Vagina (tissue), 2 donors: Measurements from ENCODE around the gene MTMR2. TPM values are rescaled to one million over a fixed set of nuclear protein-coding genes. Genes with fewer than 3 reads are reported as not detected.
A peak's percentile ranks its signal among the peaks of the same experiment; 100 is the strongest.
"Not testable (repeated sequence)": the region's sequence is repeated elsewhere in the genome, so short reads cannot be mapped to it uniquely, and the experiment has no call there.

ENCODE experiments used
- DNase-seq, 2 donors: peaks; one replicate each; pipeline ENCODE4 v3.0.0-alpha.2; 2017; ENCODE audit errors: extremely low spot score in 2 of 2
- H3K27ac ChIP-seq: fragments of 200-600 bp; sonication (generic); one replicate; pipeline ENCODE4 v1.5.1; 2019
- H3K27me3 ChIP-seq: fragments of 200-600 bp; sonication (generic); one replicate; pipeline ENCODE4 v1.5.1; 2019
- H3K36me3 ChIP-seq, 2 donors: fragments of 200-600 bp; sonication (generic); one replicate each; pipeline ENCODE4 v1.5.1; 2017 to 2019
- H3K4me1 ChIP-seq: fragments of 200-600 bp; sonication (generic); one replicate; pipeline ENCODE4 v1.5.1; 2019
- H3K4me3 ChIP-seq, 2 donors: fragments of 200-600 bp; sonication (generic); 1 replicate in 1 of 2; 2 replicates in 1 of 2; pipeline ENCODE4 v1.5.1; 2016 to 2019
- H3K9me3 ChIP-seq: fragments of 200-600 bp; sonication (generic); one replicate; pipeline ENCODE4 v1.5.1; 2019
- POLR2A ChIP-seq, 2 donors: fragments of 450-650 bp; IDR thresholded peaks; one replicate each; pipeline ENCODE4 v1.6.1; 2017; ENCODE audit warnings: antibody characterized with exemption in 2 of 2, mild to moderate bottlenecking in 2 of 2, moderate library complexity in 2 of 2
- POLR2AphosphoS5 ChIP-seq, 2 donors: sonication (generic); formaldehyde crosslinking; IDR thresholded peaks; one replicate each; pipeline ENCODE4 v1.9.0; 2017; ENCODE audit warnings: antibody characterized with exemption in 2 of 2, mild to moderate bottlenecking in 2 of 2, low read depth in 1 of 2; ENCODE audit not compliant: insufficient read depth in 1 of 2
- intact Hi-C: fragments of 100-400 bp; cut with DNase I; formaldehyde crosslinking; loops from one replicate; pipeline ENCODE4 v1.15.1; 2023
- total RNA-seq: library from RNA; depleted of rRNA; stranded (reverse); fragments of >200 nt; gene quantifications from one replicate; pipeline ENCODE4 v1.2.3, GENCODE V29; 2016
- TF ChIP-seq, protein P1 (sequence below), 3 experiments: fragments of 450-650 bp in 2 of 3; fragments of 200-600 bp in 1 of 3; sonication (generic) in 1 of 3; IDR thresholded peaks; one replicate each; pipeline ENCODE4 v1.5.1; 2017 to 2019; ENCODE audit warnings: antibody characterized with exemption in 3 of 3, mild to moderate bottlenecking in 2 of 3, moderate library complexity in 2 of 3

Gene MTMR2
- total RNA-seq, 1 donor from 2014 or later, result 18.2 TPM

- TF ChIP-seq POLR2AphosphoS5 (IDR thresholded peaks at IDR 0.05; ENCODE audit: insufficient read depth in 1 of 2, low read depth in 1 of 2) (no peak), POLR2A (IDR thresholded peaks at IDR 0.05) (no peak)
- TF ChIP-seq, protein P1, sequence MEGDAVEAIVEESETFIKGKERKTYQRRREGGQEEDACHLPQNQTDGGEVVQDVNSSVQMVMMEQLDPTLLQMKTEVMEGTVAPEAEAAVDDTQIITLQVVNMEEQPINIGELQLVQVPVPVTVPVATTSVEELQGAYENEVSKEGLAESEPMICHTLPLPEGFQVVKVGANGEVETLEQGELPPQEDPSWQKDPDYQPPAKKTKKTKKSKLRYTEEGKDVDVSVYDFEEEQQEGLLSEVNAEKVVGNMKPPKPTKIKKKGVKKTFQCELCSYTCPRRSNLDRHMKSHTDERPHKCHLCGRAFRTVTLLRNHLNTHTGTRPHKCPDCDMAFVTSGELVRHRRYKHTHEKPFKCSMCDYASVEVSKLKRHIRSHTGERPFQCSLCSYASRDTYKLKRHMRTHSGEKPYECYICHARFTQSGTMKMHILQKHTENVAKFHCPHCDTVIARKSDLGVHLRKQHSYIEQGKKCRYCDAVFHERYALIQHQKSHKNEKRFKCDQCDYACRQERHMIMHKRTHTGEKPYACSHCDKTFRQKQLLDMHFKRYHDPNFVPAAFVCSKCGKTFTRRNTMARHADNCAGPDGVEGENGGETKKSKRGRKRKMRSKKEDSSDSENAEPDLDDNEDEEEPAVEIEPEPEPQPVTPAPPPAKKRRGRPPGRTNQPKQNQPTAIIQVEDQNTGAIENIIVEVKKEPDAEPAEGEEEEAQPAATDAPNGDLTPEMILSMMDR (IDR thresholded peaks at IDR 0.05), result no peak
- H3K27ac ChIP-seq, result peak overlapping the region; percentile 21
- no peaks in the 10 kb centered on the region for H3K9me3 ChIP-seq
- intact Hi-C loops, result no loop called here
- no peaks in the 10 kb centered on the region for H3K27me3 ChIP-seq
- no peak for DNase-seq
- peaks cover 5% of the 10 kb centered on the region for H3K4me1 ChIP-seq
- no peak overlapping the region for H3K4me3 ChIP-seq
- H3K36me3 ChIP-seq, result peaks cover 0 to 44% of the 10 kb centered on the region in 2 donors
These were observed 92.6 kb downstream of the MTMR2 start for GRCh38 chr11:95831198-95831883.

- Histone ChIP-seq H3K9me3 (no peaks in the 10 kb centered on the region), H3K4me3 (no peak overlapping the region), H3K36me3 (peaks cover 0 to 37% of the 10 kb centered on the region in 2 donors), H3K4me1 (peaks cover 5% of the 10 kb centered on the region), H3K27ac (no peak overlapping the region), H3K27me3 (no peaks in the 10 kb centered on the region)
- TF ChIP-seq POLR2A (IDR thresholded peaks at IDR 0.05) (no peak), POLR2AphosphoS5 (IDR thresholded peaks at IDR 0.05; ENCODE audit: insufficient read depth in 1 of 2, low read depth in 1 of 2) (no peak)
- TF ChIP-seq, protein P1 (IDR thresholded peaks at IDR 0.05), result no peak
- no peak for DNase-seq
- intact Hi-C loops, result no loop called here
These were observed 94.2 kb downstream of the MTMR2 start for GRCh38 chr11:95829580-95830259.

DNA sequence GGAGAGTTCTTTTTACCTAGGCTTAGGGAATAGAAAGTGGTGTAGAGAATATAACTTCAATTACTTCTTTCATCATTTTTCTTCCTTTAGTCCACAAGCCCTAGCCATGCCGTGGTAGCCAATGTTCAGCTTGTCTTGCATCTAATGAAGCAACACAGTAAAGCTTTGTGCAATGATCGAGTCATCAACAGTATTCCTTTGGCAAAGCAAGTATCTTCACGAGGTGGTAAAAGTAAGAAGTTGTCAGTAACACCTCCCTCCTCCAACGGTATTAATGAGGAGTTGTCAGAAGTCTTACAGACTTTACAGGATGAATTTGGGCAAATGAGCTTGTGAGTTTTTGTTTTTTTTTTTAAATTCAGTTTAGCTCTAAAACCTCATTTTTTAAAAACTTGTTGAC is 96.2 kb downstream of the MTMR2 start:
- TF ChIP-seq POLR2A (IDR thresholded peaks at IDR 0.05), result no peak
- TF ChIP-seq, protein P1 (IDR thresholded peaks at IDR 0.05), result no peak
- TF ChIP-seq POLR2AphosphoS5 (IDR thresholded peaks at IDR 0.05; ENCODE audit: insufficient read depth in 1 of 2, low read depth in 1 of 2), result no peak
- Histone ChIP-seq H3K4me1 (peaks cover 5% of the 10 kb centered on the region), H3K27me3 (no peaks in the 10 kb centered on the region), H3K9me3 (no peaks in the 10 kb centered on the region), H3K4me3 (no peak overlapping the region), H3K36me3 (peaks cover 0 to 18% of the 10 kb centered on the region in 2 donors), H3K27ac (no peak overlapping the region)
- no peak for DNase-seq
- intact Hi-C loops, result no loop called here

DNA sequence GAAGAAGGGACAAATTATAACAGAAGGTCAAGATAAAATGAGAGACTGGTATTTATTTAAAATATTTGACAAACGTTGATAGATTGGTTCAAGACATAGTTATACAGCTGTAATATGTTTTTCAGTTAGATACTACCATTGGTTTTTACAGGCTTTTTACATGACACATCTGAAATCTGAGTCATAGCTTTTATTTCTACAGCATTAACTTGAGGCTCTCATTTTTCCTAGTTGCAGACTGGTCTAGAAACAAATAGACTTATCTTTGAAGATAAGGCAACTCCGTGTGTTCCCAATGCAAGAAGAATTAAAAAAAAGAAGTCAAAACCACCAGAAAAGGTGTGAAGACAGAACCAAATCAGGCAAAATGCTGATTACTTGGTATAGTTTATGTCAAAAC is 102.3 kb downstream of the MTMR2 start:
- Histone ChIP-seq H3K4me3 (no peak overlapping the region), H3K9me3 (no peaks in the 10 kb centered on the region), H3K27ac (no peak overlapping the region), H3K4me1 (no peaks in the 10 kb centered on the region), H3K27me3 (no peaks in the 10 kb centered on the region), H3K36me3 (peaks cover 0 to 8% of the 10 kb centered on the region in 2 donors)
- intact Hi-C loops, result loop anchor here (1.0 kb wide), 1 partner anchor 21 kb away; no protein-coding TSS in a partner anchor
- no peak for TF ChIP-seq POLR2AphosphoS5 (IDR thresholded peaks at IDR 0.05; ENCODE audit: insufficient read depth in 1 of 2, low read depth in 1 of 2)
- TF ChIP-seq, protein P1 (IDR thresholded peaks at IDR 0.05), result no peak
- TF ChIP-seq POLR2A (IDR thresholded peaks at IDR 0.05), result no peak
- DNase-seq, result no peak

- H3K36me3 ChIP-seq, result peaks cover 0 to 8% of the 10 kb centered on the region in 2 donors
- intact Hi-C loops, result no loop called here
- TF ChIP-seq, protein P1 (IDR thresholded peaks at IDR 0.05), result no peak
- no peak for TF ChIP-seq POLR2AphosphoS5 (IDR thresholded peaks at IDR 0.05; ENCODE audit: insufficient read depth in 1 of 2, low read depth in 1 of 2)
- no peak for TF ChIP-seq POLR2A (IDR thresholded peaks at IDR 0.05)
- no peaks in the 10 kb centered on the region for H3K9me3 ChIP-seq
- H3K4me3 ChIP-seq, result no peak overlapping the region
- no peak overlapping the region for H3K27ac ChIP-seq
- no peaks in the 10 kb centered on the region for H3K4me1 ChIP-seq
- no peak for DNase-seq
- H3K27me3 ChIP-seq, result no peaks in the 10 kb centered on the region
These were observed 107.9 kb downstream of the MTMR2 start for GRCh38 chr11:95816037-95816436.

DNA sequence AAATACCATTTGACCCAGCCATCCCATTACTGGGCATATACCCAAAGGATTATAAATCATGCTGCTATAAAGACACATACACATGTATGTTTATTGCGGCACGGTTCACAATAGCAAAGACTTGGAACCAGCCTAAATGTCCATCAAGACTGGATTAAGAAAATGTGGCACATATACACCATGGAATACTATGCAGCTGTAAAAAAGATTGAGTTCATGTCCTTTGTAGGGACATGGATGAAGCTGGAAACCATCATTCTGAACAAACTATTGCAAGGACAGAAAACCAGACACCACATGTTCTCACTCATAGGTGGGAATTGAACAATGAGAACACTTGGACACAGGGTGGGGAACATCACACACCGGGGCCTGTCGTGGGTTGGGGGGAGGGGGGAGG is 112.9 kb downstream of the MTMR2 start:
- H3K4me1 ChIP-seq, H3K36me3 ChIP-seq, H3K4me3 ChIP-seq, DNase-seq, H3K27me3 ChIP-seq, intact Hi-C loops, H3K9me3 ChIP-seq, H3K27ac ChIP-seq: not testable (repeated sequence)

DNA sequence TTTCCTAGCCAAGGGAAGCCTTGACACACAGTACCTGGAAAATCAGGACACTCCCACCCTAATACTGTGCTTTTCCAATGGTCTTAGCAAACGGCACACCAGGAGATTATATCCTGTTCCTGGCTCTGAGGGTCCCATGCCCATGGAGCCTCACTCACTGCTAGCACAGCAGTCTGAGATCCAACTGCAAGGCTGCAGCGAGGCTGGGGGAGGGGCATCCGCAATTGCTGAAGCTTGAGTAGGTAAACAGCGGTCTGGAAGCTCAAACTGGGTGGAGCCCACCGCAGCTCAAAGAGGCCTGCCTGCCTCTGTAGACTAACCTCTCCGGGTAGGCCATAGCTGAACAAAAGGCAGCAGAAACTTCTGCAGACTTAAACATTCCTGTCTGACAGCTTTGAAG is 117.4 kb downstream of the MTMR2 start:
- H3K4me1 ChIP-seq, intact Hi-C loops, H3K27me3 ChIP-seq, H3K27ac ChIP-seq, H3K4me3 ChIP-seq, DNase-seq, H3K9me3 ChIP-seq, H3K36me3 ChIP-seq: not testable (repeated sequence)
